GM19239 (cell line): ENCODE measurements around the gene FKBP10.
"Not testable (repeated sequence)": the region's sequence is repeated elsewhere in the genome, so short reads cannot be mapped to it uniquely, and the experiment has no call there.

Experiments used
- DNase-seq: peaks from one replicate; pipeline ENCODE4 v3.0.0; 2011; ENCODE audit warnings: low spot score; ENCODE audit not compliant: insufficient read length
- FAIRE-seq: peaks from 2 replicates; lab custom pipeline; 2011; peaks lifted over from hg19 to GRCh38; lab: Jason Lieb, UNC

Gene FKBP10

GRCh38 chr17:41835800-41836549, 23.2 kb downstream of the FKBP10 start, which contains the start of gene NT5C3B:
TSS of gene NT5C3B (minus strand) at chr17:41836232. CDS start at chr17:41836193, 39 bp downstream.
- peak; percentile 45 for FAIRE-seq
- DNase-seq = peak; percentile 83

DNA sequence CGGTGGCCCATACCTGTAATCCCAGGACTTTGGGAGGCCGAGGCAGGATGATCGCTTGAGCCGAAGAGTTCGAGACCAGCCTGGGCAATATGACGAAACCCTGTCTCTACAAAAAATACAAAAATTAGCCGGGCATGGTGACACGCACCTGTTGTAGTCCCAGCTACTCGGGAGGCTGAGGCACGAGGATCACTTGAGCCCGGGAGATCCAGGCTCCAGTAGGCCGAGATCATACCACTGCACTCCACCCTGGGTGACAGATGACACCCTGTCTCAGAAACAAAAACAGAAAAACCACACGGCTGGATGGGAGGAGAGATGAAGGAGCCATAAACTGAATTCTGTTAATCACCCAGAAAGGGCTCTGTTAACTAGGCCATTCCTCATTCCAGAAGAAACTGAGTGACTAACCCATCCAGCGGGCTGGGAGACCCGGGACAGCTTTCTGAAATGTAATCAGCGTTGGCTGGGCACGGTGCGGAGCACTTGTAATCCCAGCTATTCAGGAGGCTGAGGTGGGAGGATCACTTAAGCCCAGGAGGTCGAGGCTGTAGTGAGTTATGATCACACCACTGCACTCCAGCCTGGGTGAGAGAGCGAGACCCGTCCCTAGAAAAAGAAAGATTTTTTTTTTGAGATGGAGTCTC, 23.9 kb downstream of the FKBP10 start:
- FAIRE-seq (no peak), DNase-seq (no peak)

DNA sequence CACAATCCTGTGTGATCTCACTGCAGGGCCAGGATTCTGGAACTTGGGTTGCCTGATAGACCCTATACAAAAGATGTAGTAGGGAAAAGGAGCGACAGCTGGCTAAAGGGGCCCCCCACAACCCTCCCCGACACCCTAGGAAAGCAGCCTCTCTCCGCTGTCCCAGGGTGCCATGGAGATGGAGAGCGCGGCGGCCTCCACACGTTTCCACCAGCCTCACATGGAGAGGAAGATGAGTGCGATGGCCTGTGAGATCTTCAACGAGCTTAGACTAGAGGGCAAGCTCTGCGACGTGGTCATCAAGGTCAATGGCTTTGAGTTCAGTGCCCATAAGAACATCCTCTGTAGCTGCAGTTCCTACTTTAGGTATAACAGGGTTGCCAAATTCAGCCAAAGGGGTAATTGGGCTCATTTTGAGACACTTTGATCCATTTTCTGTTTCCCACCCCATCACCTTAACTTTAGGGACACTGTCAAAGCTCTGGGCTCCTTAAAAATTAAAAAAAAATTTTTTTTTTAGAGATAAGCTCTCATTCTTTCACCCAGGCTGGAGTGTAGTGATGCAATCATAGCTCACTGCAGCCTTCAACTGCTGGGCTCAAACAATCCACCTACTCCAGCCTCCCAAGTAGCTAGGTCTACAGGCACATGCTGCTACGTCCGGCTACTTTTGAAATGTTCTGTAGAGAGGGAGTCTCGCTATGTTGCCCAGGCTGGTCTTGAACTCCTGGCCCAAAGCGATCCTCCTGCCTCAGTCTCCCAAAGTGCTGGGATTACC, 25.1 kb downstream of the FKBP10 start, which contains the start of gene KLHL10:
Gene KLHL10 (plus strand): TSS at position 65 of the 778 bp plus-strand sequence. CDS start 108 bp downstream, at position 173.
- DNase-seq = no peak
- no peak for FAIRE-seq

DNA sequence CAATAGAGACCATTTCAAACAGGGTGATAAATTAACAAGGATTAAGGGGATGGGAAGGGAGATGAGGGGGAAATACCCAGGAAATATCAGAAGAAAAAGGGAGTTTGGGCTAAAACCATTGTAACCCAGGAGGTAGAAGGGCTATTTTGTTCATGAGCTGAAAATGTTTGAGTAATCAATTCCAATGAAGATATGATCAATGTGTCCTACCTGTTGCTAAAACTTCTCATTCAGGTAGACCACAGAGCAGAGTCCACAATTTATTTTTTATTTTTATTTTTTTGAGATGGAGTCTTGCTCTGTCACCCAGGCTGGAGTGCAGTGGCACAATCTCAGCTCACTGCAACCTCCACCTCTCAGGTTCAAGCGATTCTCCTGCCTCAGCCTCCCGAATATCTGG, 26.6 kb downstream of the FKBP10 start:
- not testable (repeated sequence) for FAIRE-seq, DNase-seq

DNA sequence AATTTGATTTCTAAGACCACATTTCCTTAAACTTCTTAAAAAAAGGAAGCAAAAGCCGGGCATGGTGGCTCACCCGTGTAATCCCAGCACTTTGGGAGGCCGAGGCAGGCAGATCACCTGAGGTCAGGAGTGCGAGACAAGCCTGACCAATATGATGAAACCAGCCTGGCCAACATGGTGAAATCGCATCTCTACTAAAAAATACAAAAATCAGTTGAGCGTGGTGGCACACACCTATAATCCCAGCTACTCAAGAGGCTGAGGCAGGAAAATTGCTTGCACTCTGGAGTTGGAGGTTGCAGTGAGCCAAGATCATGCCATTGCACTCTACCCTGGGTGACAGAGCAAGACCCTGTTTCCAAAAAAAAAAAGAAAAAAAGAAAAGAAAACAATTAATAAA, 28.0 kb downstream of the FKBP10 start:
- FAIRE-seq, DNase-seq: not testable (repeated sequence)

- DNase-seq (no peak), FAIRE-seq (no peak)
Measured at GRCh38 chr17:41844971-41845370, 32.2 kb downstream of the FKBP10 start.

DNA sequence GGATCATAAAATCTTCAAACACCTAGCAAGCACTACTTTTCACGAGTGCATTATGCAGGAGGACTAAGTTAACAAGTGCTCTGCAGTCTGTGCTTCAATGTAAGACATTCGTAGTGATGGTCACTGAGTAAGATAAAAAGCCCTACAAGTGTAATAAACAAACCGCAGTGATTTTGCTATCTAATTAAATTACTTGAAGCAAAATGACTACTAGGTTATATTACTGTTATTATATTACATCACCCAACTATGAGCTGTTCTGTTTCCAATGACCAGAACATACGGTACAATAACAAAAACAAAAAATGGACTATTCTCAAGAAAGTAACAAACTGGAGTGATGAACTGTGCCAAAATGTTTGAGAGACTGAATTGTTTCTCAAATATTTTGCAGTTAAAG, 36.0 kb downstream of the FKBP10 start:
- FAIRE-seq = no peak
- DNase-seq = no peak

- FAIRE-seq (peak; percentile 68), DNase-seq (no peak)
Measured at GRCh38 chr17:41849251-41849990, 36.6 kb downstream of the FKBP10 start.

DNA sequence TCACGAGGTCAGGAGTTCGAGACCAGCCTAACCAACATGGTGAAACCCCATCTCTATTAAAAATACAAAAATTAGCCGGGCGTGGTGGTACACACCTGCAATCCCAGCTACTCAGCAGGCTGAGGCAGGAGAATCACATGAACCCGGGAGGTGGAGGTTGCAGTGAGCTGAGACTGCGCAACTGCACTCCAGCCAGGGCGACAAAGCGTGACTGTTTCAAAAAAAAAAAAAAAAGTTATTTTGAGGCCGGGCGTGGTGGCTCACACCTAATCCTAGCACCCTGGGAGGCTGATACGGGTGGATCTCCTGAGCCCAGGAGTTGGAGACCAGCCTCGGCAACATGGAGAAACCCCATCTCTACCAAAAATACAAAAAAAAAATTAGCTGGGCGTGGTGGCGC, 38.6 kb downstream of the FKBP10 start:
- not testable (repeated sequence) for DNase-seq, FAIRE-seq

GRCh38 chr17:41860254-41860931, 47.6 kb downstream of the FKBP10 start:
- FAIRE-seq (no peak), DNase-seq (no peak)

GRCh38 chr17:41863074-41863848, 50.5 kb downstream of the FKBP10 start:
- FAIRE-seq (no peak), DNase-seq (no peak)

DNA sequence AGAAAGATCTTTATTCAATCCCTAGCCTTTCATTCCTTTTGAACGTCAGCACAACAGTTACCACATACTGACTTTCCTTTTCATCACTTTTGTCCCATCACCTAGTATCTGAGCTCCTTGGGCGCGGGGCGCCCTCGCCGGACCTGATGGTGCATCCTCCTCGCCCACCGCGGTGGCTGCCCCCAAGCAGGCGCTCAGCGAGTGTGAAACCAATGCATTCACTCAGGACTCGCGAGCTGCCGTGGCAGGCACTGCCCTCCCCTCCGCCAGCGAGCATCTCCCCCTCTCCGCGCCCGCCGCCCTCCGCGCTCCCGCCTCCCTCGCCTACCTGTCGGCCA, 51.7 kb downstream of the FKBP10 start:
- peak; percentile 78 for FAIRE-seq

GRCh38 chr17:41864836-41865595, 52.2 kb downstream of the FKBP10 start, which contains the start of gene KLHL11:
TSS of gene KLHL11 (minus strand) at chr17:41865423. CDS start at chr17:41865370, 53 bp downstream.
- DNase-seq (peak; percentile 86), FAIRE-seq (peak; percentile 84)

More for the DNA sequence above, 51.7 kb downstream of the FKBP10 start:
- peak; percentile 31 for DNase-seq

DNA sequence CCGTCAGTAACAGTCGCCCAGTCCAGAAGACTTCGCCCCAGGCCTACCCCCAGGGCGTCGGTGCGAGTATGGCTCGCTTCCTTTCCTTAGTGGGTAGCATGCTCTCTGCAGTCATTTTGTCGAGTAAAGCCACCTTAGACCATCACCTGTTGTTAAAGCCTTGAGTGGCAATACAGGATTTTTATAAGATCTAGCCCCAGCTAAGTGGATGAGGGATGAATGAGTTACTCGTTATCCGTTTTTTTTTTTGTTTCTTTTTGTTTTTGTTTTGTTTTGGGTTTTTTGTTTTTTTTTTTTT, 52.7 kb downstream of the FKBP10 start:
- no peak for FAIRE-seq
- no peak for DNase-seq

DNA sequence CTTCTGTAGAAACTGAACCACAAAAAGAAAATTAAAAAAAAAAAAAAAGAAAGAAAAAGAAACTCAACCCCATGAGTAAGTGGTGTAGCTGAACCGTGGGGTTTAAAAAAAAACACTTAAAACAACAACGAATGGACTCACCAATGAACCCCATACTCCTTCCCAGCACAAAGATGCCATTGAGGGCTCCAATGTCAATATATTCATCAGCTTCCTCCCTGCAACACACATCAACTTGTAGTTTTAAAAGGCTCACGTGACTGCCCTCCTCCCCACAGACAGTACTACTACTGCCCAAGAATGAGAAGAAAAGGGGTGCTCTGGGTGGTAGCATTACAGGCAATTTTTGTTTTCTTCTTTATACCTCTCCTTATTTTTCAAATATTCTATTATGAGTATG, 55.8 kb downstream of the FKBP10 start:
- no peak for FAIRE-seq
- no peak for DNase-seq

DNA sequence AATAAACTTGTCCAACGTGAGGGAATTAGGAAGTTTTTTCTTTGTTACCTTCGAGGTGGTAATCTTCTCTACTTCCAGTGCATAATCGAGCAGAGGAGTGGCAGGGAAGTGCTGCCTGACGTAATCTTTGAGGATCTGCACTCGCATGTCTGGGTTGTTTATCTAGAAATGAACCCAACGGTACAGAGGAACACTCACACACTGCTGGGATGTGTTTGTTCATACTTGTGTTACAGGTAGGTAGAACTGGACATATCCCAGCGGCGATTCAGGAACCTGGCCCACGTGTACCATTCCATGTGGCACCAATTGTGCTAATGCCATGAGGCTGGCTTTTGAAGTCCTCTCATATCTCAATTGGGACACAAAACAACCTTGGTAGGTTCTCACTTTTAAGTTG, 56.6 kb downstream of the FKBP10 start:
- FAIRE-seq (no peak), DNase-seq (no peak)

- FAIRE-seq (no peak), DNase-seq (no peak)
Measured at GRCh38 chr17:41870097-41870496, 57.3 kb downstream of the FKBP10 start.

GRCh38 chr17:41870627-41871026, 57.8 kb downstream of the FKBP10 start:
- DNase-seq = no peak
- FAIRE-seq = no peak
